Effector CD4-positive, alpha-beta T cell (primary cell): ENCODE measurements around the gene AKAP13.
"Not testable (repeated sequence)": the region's sequence is repeated elsewhere in the genome, so short reads cannot be mapped to it uniquely, and the experiment has no call there.

Experiments used
- DNase-seq: peaks from one replicate; pipeline ENCODE4 v3.0.0-alpha.2; 2020

The AKAP13 gene

DNA sequence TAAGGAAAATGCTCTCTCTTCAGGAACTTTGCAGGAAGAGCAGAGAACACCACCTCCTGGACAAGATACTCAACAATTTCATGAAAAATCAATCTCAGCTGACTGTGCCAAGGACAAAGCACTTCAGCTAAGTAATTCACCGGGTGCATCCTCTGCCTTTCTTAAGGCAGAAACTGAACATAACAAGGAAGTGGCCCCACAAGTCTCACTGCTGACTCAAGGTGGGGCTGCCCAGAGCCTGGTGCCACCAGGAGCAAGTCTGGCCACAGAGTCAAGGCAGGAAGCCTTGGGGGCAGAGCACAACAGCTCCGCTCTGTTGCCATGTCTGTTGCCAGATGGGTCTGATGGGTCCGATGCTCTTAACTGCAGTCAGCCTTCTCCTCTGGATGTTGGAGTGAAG, 200.5 kb downstream of the AKAP13 start:
- DNase-seq = peak; percentile 40

DNA sequence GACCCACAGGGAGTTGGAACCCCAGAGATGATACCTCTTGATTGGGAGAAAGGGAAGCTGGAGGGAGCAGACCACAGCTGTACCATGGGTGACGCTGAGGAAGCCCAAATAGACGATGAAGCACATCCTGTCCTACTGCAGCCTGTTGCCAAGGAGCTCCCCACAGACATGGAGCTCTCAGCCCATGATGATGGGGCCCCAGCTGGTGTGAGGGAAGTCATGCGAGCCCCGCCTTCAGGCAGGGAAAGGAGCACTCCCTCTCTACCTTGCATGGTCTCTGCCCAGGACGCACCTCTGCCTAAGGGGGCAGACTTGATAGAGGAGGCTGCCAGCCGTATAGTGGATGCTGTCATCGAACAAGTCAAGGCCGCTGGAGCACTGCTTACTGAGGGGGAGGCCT, 201.1 kb downstream of the AKAP13 start:
- peak; percentile 34 for DNase-seq

DNA sequence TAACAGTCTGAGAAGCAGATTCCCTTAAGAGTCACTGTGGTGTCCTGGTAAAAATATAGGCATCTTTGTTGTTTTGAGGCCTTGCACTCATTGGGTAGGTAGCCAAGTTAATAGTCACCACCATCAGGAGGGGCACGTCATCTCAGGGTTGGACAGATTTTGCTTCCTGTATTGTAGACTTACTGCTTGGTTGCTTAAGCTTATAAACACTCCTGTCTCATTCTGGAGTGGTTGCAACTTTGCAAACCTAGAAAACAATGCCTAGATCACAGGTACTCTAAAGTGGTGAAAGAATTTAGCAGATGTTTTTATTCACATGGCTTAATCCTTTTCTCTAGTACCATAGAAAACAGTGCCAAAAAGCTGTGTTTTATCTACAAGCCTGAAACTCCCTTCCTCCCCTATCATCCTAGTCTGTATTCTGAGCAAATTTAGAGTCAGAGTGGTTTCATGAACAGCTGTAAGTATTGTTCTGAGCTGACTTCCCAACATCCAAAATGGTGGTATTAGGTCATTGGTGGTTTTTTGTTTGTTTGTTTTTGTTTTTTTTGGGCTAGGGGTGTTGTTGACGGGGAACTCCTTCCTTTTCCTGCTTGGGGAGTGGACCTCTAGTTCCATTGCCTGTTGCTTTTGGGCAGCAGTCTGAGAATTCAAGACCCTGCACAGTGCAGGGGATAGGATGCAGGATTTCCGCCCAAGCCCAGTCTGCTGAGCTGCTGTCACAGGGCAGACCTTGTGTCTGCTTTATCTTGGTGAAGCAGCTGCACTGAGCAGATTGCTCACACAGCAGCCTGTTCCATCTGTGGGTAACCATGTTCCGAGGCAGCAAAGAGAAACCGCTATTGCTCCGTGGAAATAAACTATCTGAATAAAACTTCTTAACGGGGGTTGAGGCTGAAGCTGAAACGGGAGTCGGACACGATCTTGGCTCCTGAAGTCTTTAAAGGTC, 202.0 kb downstream of the AKAP13 start:
- DNase-seq = peak; percentile 57

DNA sequence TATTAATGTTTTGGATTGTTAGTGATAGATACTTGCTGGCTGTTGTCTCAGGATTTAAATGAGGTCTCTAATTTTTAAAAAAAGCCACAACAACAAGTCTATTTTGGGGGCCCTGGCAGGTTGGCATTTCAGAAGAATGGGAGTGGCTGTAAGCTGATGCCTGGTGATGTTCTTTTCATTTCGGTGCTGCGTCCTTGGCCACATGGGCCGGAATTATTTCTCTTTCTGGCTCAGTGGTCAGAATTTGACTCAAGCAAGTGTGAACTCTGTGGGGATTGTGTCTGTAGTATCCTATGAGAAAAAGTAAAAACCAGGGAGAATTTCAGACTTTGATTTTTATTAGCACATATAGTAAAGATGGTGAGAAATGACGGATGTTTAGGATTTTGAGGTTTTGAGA, 203.0 kb downstream of the AKAP13 start:
- no peak for DNase-seq

DNA sequence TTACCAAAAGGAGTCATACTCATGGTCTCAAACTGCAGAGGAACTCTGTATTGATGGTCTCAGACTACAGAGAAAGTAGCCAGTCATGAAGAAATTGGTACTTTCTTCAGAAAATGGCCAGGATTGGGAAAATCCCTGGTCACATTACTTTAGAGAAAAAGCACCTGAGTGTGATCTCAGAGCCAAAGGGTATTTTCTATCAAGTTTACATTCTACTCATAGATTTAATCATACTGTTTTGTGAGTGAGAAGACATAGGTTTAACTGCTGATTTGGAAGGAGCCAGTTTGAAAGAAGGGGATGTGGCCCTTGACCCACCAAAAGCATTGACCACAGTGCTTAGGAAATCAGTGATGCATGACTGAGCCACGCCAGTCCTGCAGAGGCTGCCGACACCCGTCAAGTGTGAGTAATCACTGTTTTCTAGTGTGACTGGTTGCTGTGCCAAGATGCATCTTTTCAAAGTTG, 203.6 kb downstream of the AKAP13 start:
- peak; percentile 23 for DNase-seq

DNA sequence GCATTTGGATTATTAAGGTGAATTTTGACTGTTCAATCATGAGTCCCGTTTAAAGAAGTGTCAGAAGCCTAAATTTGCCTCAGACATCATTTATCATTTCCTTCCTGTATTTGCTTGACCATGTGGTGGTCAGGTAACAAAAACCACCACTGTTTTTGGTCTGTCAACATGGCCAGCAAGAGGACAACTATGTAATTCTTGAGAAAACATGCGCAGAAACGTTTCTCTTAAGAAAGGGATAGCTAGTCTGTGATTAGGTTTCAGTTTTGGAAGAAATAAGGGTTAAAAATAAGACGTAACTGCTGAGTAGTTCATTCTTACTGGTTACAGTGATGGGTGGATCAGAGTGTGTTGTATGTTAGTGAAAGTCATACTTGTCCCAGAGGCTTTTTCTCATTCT, 204.5 kb downstream of the AKAP13 start:
- no peak for DNase-seq

DNA sequence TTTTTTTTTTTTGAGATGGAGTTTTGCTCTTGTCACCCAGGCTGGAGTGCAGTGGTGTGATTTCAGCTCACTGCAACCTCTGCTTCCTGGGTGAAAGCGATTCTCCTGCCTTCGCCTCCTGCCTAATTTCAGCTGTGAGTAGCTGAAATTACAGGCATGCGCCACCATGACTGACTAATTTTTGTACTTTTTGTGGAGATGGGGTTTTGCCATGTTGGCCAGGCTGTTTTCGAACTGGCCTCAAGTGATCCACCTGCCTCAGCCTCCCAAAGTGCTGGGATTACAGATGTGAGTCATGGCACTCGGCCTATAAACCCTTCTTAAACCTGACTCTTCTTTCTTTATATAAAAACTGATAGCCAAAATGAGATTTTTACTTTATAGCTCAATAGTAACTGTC, 205.8 kb downstream of the AKAP13 start:
- not testable (repeated sequence) for DNase-seq

DNA sequence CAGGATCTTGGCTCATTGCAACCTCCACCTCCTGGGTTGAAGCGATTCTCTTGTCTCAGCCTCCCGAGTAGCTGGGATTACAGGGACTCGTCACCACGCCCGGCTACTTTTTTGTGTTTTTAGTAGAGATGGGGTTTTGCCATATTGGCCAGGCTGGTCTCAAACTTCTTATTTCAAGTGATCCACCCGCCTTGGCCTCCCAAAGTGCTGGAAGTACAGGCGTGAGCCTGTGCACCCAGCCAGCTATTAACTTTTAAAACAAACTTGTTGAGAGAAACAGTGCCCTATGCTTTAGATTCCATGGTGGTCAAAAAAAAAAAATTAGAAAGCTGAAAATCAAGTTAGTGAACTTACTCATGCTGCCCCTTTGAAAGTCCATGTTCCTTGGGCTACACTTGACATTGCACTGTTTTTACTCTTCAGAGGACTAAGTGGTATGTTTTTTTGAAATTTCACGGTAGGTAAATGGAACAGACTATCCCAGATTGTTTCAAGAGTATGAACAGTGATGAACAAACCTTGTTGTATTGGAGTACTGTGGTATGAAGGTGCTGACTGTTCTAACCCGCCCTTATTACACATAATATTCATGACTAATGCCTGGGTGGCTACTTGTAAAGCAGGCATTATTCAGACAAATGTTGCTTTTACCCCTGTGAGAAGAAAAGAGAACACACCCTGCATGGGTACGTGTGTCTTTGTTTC, 207.5 kb downstream of the AKAP13 start:
- no peak for DNase-seq

DNA sequence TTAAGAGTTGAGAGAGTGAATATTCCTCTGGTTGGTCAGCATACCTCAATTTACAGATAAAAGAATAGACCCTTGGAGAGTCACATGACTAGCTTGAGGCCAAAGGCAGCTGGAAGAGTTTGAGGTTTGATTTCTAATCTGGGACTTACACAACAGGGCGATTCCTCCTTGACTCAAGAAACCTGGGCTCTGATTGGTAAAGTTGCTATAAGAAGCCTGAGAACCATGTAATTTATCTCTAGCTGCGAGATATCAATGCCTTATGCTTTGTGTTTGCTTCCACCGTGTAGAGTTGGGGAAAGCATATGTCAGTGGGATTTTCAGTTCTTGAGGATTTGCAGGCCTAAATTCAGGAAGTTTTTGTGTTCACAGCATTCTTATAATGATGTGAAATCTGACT, 208.3 kb downstream of the AKAP13 start:
- no peak for DNase-seq

DNA sequence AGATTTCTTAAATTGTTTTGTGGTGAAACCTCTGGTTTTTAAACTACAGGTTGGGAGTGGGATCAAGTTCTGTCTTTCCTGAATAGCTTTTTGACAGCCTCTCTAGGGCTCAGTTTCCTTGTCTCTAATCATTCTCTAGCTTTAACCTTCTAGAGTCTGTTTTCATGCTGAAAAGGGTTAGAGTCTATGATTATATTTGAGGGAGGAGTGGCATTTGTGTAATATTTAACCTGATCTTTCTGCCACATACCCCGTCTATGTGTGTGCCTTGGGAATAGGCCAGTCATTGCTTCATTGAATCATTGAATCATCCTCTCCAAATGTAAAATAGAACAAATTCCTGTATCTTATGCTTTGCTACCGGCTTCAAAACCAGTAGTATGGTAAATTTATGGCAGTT, 209.4 kb downstream of the AKAP13 start:
- no peak for DNase-seq

DNA sequence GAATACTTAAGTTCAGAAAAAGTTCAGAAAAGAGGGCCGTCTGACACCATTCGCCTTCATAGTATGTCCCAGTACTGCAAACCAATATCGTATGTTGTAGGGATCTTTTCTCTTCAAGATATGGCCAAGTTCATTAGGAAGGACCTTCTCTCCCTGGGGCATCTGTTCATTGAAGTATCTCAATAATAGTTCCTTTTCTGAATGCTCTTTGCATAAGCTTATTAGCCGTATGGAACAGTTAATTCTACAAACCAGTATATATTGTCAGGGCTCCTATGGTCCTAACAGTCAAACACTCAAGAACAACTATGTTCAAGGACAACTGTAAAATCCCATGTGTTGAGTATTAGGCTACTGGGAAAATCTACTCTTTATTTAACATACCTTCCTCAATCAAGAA, 211.2 kb downstream of the AKAP13 start:
- DNase-seq = no peak

DNA sequence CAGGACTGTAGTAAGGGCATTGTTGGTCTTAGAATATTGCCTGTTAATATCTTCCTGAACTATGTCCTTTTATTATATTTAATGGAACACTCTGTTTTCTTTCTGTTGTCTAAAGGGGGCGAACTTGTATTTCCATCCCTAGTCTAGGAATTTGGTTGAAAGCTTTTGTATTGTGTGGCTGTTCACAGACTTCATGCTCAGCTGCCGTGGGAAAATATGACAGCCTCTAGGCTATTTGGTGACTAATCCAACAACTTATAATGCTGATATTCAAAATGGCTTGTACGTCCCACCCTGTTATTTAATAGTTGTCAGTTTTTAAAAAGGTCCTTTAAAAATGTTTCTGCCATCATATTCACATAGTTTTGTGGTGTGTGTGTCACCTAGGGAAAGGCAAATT, 211.7 kb downstream of the AKAP13 start:
- DNase-seq = no peak

DNA sequence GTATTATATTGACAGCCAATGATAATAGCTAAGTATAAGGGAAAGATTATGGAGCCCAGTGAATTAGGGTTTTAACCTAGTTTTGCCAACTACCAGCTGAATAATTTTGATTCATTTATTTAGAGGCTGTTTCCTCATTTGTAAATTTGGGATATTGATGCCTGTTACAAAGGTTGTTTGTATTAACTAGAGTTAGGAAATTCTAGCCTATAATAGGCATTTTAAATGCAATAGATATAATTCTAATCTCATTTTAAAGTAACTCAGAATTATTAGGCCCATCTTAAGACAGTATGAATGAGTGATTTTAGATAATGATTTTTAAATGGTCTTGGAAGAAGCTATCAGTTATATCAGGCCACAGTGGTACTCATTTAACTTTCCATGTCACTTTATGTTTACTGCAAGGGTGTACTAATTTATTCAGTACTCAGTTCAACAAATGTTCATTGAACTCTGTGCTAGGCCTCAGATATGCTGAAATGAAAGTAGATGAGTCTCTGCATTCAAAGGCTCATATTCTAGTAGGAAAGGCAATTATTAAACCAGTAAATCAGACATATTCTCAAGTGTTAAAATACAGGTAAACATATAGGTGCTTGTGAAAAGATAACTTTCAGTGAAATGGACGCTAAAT, 213.5 kb downstream of the AKAP13 start:
- DNase-seq = no peak

DNA sequence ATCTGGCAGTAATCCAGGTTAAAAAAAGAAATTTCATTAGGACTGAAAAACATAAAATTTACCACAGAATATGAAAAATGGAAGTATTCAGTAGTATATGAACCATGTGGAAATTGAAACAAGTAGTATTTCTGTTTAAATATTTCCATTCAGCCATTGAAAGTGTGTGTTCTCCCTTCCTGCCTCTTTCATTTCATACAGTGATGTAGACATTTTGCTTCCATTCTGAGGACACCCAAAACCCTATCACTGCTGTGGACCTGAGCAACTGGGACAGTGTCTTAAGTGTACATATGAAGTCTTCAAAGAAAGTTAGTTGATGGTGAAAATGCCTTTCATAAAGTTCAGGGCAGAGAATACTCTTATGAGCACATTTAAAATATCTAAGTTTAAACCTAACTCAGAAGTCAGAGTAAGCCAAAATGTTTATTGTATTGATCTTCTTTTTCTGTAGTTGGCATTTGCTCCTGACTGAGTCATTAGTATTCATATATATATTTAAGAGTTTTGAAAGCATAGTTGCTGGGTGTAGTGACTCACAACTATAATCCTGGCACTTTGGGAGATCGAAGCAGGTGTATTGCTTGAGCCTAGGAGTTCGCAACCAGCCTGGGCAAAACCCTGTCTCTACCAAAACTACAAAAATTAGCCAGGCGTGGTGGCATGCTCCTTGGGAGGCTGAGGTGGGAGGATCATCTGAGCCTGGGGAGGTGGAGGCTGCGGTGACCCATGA, 215.6 kb downstream of the AKAP13 start:
- no peak for DNase-seq

DNA sequence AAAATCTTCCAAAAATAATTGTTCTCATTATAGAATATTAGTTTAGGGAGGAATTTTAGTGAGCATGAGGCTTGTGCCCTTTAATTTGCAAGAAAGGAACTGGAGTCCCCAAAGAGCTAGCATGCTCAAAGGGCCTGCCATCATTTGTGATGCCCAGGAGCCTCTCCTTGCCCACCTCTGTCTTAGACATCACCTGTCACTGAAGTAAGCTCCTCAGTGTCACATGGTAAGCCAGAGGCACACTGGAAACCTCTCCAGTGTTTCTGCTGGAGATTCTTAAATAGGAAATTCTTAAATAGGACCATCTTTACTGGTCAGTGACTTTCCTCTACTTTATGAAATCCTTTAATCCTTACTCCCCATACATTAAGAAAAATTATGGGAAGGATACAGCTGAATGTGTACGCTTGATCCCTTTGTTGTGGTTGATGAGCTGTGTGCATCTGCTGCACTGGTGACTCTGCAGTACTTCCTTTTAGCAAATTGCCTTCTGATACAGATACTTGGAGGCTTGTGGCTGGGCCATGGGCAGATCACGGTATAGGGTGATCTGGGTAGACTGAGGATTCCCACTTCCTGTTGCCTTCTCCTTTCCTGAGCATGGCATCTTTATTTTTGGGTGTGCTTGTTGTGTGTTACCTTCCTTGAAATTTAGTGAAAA, 216.9 kb downstream of the AKAP13 start:
- no peak for DNase-seq

DNA sequence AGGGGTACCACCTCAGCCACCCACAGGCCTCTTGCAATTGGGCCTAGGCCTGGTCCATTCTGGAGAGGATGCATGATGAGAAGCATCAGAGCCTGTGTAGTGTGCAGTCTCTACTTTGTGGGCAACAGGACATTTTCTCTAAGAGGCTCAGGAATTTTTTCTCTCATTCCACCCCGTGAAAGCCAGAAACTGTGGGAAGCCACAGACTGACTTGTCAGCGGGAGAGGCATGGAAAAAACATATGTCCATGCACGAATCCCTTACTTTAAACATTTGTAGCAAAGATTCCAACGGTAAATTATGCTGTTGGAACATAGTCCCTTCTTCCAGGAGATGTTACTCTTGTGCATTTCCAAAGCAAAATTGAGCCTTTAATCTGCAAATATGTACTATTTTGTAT, 217.8 kb downstream of the AKAP13 start:
- DNase-seq = no peak

DNA sequence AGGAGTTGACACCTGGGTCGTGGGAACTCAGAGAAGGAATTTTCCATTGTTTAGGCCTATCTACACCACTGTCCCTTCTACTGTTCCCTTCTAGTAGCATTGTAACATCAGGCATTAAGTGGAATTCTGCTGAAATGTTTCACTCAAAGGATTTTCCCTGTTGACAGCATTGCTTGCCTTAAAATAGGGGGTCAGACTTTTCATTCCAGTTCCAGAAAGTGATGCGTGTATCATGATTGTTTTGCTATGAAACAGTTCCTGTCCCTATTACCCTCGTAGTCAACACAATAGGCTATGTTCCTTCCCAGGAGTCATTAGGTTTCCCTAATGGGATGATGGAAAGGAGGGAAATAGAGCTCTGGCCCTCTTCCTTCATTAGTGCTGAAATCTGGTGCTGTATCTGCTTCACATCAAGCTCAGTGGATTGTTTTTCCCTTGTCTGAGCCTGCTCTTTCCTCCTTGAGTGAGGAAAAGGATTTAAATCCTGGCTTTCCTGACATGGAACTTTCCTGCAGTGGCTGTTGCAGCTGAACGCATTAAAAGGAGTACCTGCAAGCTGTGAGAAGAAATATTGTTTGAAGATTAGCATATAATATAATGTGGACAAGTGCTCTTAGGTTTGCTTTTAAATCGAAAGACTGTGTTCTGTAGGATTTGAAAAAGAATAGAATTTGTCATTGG, 218.5 kb downstream of the AKAP13 start:
- DNase-seq = no peak

DNA sequence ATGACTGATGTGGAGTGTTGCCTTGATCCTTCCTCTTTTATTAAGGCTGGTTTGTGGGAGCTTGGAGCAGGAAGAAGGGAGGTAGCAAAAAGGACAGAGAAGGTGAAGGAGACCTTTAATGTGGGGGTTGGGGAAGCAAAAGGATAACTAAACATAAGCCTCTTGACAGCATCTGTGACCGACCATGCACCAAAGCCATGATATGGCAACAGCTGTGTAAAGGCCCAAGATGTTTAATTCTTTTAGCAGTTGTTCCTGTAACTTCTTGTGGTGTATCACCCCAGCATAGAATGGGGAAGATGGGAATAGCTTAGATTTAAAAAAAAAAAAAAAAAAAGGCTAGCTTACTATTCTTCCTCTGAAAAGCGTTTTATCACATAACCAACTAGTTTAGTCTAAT, 219.6 kb downstream of the AKAP13 start:
- DNase-seq = no peak

DNA sequence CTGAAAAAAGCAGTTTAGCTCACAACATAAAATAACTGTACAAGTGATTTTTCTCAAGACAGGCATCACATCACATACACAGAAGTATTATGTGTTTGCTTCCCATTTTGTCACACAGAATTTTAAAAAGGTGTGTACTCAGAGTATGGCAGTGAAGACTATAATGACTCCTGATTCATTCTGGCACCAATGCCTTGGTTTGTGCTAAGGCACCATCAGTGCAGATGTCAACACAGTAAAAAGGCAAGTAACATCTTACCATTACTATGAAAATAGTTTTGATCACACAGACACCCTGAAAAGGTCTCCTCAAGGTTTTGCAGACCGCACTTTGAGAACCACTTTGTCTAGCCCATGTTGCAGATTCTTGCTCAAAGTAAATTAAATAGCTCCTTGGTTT, 222.8 kb downstream of the AKAP13 start:
- no peak for DNase-seq

DNA sequence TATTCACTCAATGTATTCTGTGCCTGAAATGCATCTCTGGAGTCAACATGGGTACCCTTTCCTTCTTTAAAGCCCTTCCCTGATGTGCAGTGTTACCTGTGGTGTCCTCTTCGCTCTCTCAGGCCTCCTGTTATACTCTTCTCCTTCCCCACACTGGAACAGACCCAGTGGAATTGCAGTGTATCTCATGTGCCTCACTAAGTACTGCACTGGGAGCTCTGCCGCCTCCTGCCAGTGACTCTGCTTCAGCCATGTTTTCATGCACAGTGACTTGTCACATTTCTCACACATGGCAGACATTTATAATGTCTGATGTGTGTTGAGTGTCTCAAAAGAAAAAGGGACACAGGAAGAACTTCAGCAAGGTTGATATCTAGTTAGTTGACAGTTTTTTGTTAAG, 223.3 kb downstream of the AKAP13 start:
- DNase-seq = no peak

DNA sequence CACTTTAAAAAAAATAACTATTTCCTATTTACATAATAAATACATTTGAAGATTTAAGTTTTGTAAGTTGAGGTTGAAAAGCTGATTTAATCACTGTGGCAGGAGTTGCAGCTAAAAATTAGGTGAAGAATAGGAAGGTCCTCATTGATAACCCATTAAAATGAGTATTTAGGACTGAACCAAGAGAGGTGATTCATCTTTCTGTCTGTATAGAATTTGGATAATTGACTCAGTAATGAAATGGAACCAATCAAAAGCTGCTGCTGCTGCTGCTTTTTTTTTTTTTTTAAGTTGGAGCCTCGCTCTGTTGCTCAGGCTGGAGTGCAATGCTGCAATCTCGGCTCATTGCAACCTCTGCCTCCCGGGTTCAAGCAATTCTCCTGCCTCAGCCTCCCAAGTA, 223.8 kb downstream of the AKAP13 start:
- DNase-seq = no peak

DNA sequence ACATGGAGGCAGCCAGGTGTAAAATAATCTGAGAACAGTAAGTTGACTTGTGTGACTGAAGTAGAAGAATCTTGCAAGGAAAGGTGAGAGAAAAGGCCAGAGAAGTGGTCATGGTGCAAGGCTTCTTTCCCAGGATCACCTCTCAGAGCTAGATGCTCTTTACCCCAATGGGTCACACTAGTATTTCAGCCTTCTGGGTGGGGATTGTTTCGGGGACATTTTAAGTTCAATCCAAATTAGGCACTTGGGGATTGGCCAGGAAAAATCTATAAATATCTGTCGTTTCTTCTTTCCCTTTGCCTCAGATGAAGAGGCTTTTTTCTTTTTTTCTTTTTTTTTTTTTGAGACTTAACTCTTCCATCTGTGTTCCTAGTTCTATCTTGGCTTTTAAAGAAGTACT, 226.3 kb downstream of the AKAP13 start:
- DNase-seq = no peak
